SK-N-SH treated with all-trans-retinoic acid at 6 μM for 48 hours (cell line): Measurements from ENCODE around the gene COL15A1.

ENCODE experiments used
- ATAC-seq: fragments of 200-7000 bp; cut with Tn5 transposase; 3 replicates; pipeline ENCODE4 v1.9.1; 2020; ENCODE audit warnings: mild to moderate bottlenecking, moderate library complexity
- ARNTL ChIP-seq: fragments of 450-650 bp; formaldehyde crosslinking; IDR thresholded peaks from 2 replicates; pipeline ENCODE4 v1.5.0; 2020; ENCODE audit warnings: low read depth, mild to moderate bottlenecking, moderate library complexity, borderline replicate concordance
- BACH2 ChIP-seq: fragments of 250-450 bp; sonication (Bioruptor Pico); IDR thresholded peaks from 2 replicates; pipeline ENCODE4 v1.9.0; 2021; ENCODE audit warnings: mild to moderate bottlenecking, borderline replicate concordance
- CREB5 ChIP-seq: fragments of 250-450 bp; sonication (Bioruptor Pico); IDR thresholded peaks from 2 replicates; pipeline ENCODE4 v1.5.1; 2020; ENCODE audit warnings: low read depth, mild to moderate bottlenecking, moderate library complexity
- CSDC2 ChIP-seq: fragments of 250-450 bp; sonication (Bioruptor Pico); IDR thresholded peaks from 2 replicates; pipeline ENCODE4 v1.5.0; 2020; ENCODE audit warnings: mild to moderate bottlenecking, moderate library complexity
- CSRNP3 ChIP-seq: fragments of 250-450 bp; sonication (Bioruptor Pico); IDR thresholded peaks from 2 replicates; pipeline ENCODE4 v1.5.1; 2021; ENCODE audit warnings: mild to moderate bottlenecking, moderate library complexity
- ESRRG ChIP-seq: fragments of 250-450 bp; sonication (Bioruptor Pico); IDR thresholded peaks from 2 replicates; pipeline ENCODE4 v1.6.1; 2021; ENCODE audit warnings: mild to moderate bottlenecking
- GLIS3 ChIP-seq: fragments of 250-450 bp; sonication (Bioruptor Pico); IDR thresholded peaks from 2 replicates; pipeline ENCODE4 v1.5.0; 2020; ENCODE audit warnings: mild to moderate bottlenecking, moderate library complexity
- ISL1 ChIP-seq: fragments of 250-450 bp; sonication (Bioruptor Pico); IDR thresholded peaks from 2 replicates; pipeline ENCODE4 v2.1.2; 2022; ENCODE audit warnings: mild to moderate bottlenecking, moderate library complexity
- OSR1 ChIP-seq: fragments of 250-450 bp; sonication (Bioruptor Pico); IDR thresholded peaks from 2 replicates; pipeline ENCODE4 v1.8.0; 2022; ENCODE audit warnings: moderate library complexity, mild to moderate bottlenecking, inconsistent platforms
- PATZ1 ChIP-seq: fragments of 250-450 bp; sonication (Bioruptor Pico); IDR thresholded peaks from 2 replicates; pipeline ENCODE4 v1.8.0; 2020; ENCODE audit warnings: mild to moderate bottlenecking, moderate library complexity, borderline replicate concordance
- PPARA ChIP-seq: fragments of 250-450 bp; sonication (Bioruptor Pico); IDR thresholded peaks from 2 replicates; pipeline ENCODE4 v1.5.0; 2020; ENCODE audit warnings: mild to moderate bottlenecking, borderline replicate concordance
- RARB ChIP-seq: fragments of 250-450 bp; sonication (Bioruptor Pico); IDR thresholded peaks from 2 replicates; pipeline ENCODE4 v1.8.0; 2021; ENCODE audit warnings: mild to moderate bottlenecking, moderate library complexity
- SNAI2 ChIP-seq: fragments of 250-450 bp; sonication (Bioruptor Pico); IDR thresholded peaks from 2 replicates; pipeline ENCODE4 v1.5.0; 2020; ENCODE audit warnings: mild to moderate bottlenecking, moderate library complexity
- TCF4 ChIP-seq: fragments of 250-450 bp; sonication (Bioruptor Pico); IDR thresholded peaks from 2 replicates; pipeline ENCODE4 v1.8.0; 2021; ENCODE audit warnings: mild to moderate bottlenecking, moderate library complexity, borderline replicate concordance
- TOX ChIP-seq: fragments of 250-450 bp; sonication (Bioruptor Pico); IDR thresholded peaks from 2 replicates; pipeline ENCODE4 v1.8.0; 2021; ENCODE audit warnings: mild to moderate bottlenecking, moderate library complexity, borderline replicate concordance
- ZC3H10 ChIP-seq: fragments of 250-450 bp; sonication (Bioruptor Pico); IDR thresholded peaks from 2 replicates; pipeline ENCODE4 v1.5.1; 2021; ENCODE audit warnings: mild to moderate bottlenecking, moderate library complexity
- ZFP3 ChIP-seq: fragments of 250-450 bp; sonication (Bioruptor Pico); IDR thresholded peaks from 2 replicates; pipeline ENCODE4 v1.5.0; 2020; ENCODE audit warnings: mild to moderate bottlenecking, moderate library complexity
- ZFP30 ChIP-seq: fragments of 450-650 bp; formaldehyde crosslinking; IDR thresholded peaks from 2 replicates; pipeline ENCODE4 v1.5.0; 2022; ENCODE audit warnings: mild to moderate bottlenecking, moderate library complexity
- ZNF565 ChIP-seq: fragments of 450-650 bp; formaldehyde crosslinking; conservative IDR thresholded peaks from 2 replicates; pipeline ENCODE4 v1.5.0; 2020; ENCODE audit warnings: low read depth, mild to moderate bottlenecking, moderate library complexity
- ZNF70 ChIP-seq: fragments of 450-650 bp; formaldehyde crosslinking; IDR thresholded peaks from 2 replicates; pipeline ENCODE4 v1.5.0; 2020; ENCODE audit warnings: mild to moderate bottlenecking, moderate library complexity
- ZNF8 ChIP-seq: fragments of 450-650 bp; formaldehyde crosslinking; IDR thresholded peaks from 2 replicates; pipeline ENCODE4 v1.5.0; 2020; ENCODE audit warnings: mild to moderate bottlenecking, moderate library complexity

COL15A1 gene

GRCh38 chr9:98942906-98943681 lies 613 bp upstream of the COL15A1 start:
- TF ChIP-seq TCF4 (no peak), PATZ1 (no peak), OSR1 (CRISPR knock-in tag) (no peak), ISL1 (no peak), ZNF70 (CRISPR knock-in tag) (no peak), CSDC2 (CRISPR knock-in tag) (no peak), ZFP30 (CRISPR knock-in tag) (no peak), ZC3H10 (CRISPR knock-in tag) (no peak)
- TF ChIP-seq, all 23 proteins: peak for 0

GRCh38 chr9:98944057-98944733 lies 488 bp downstream of the COL15A1 start:
- peak; percentile 60 for ATAC-seq
- TF ChIP-seq ZNF8 (CRISPR knock-in tag): no peak
- TF ChIP-seq CSDC2 (CRISPR knock-in tag): no peak
- TF ChIP-seq ISL1: no peak
- no peak for TF ChIP-seq TOX (CRISPR knock-in tag)
- TF ChIP-seq CSRNP3: no peak
- TF ChIP-seq RARB (CRISPR knock-in tag): no peak
- no peak for TF ChIP-seq ZNF565
- TF ChIP-seq CREB5 (CRISPR knock-in tag): no peak
- TF ChIP-seq ZC3H10 (CRISPR knock-in tag): no peak
- no peak for TF ChIP-seq ESRRG (CRISPR knock-in tag)
- no peak for TF ChIP-seq SNAI2 (CRISPR knock-in tag)
- no peak for TF ChIP-seq BACH2
- no peak for TF ChIP-seq TCF4
- TF ChIP-seq OSR1 (CRISPR knock-in tag): no peak

More at GRCh38 chr9:98942906-98943681, 613 bp upstream of the COL15A1 start:
- no peak for ATAC-seq

GRCh38 chr9:98944734-98945074 lies 997 bp downstream of the COL15A1 start:
- ATAC-seq: no peak; the same call in 2 of the 3 replicates
- no peak for TF ChIP-seq ZNF8 (CRISPR knock-in tag)
- no peak for TF ChIP-seq ZC3H10 (CRISPR knock-in tag)

GRCh38 chr9:98949565-98949964 lies 5.9 kb downstream of the COL15A1 start:
- ATAC-seq: no peak
- TF ChIP-seq TCF4: no peak
- TF ChIP-seq CSRNP3: no peak
- no peak for TF ChIP-seq ZNF8 (CRISPR knock-in tag)
- no peak for TF ChIP-seq TOX (CRISPR knock-in tag)
- TF ChIP-seq ZFP3 (CRISPR knock-in tag): no peak
- no peak for TF ChIP-seq ISL1
- no peak for TF ChIP-seq ZFP30 (CRISPR knock-in tag)
- TF ChIP-seq ZC3H10 (CRISPR knock-in tag): no peak
- no peak for TF ChIP-seq PPARA (CRISPR knock-in tag)
- no peak for TF ChIP-seq CSDC2 (CRISPR knock-in tag)
- TF ChIP-seq RARB (CRISPR knock-in tag): no peak
- no peak for TF ChIP-seq ZNF70 (CRISPR knock-in tag)
- no peak for TF ChIP-seq ARNTL (CRISPR knock-in tag)
- no peak for TF ChIP-seq ESRRG (CRISPR knock-in tag)
- TF ChIP-seq GLIS3 (CRISPR knock-in tag): no peak
